ENCODE data around the gene MAST2.

Gene MAST2

GRCh38 chr1:46021046-46021996 is 217.9 kb downstream of the MAST2 start:
- in situ Hi-C loops (cut with MboI; ENCODE audit: low sequenced_read_pairs, unreplicated experiment): no loop called here
- no peak for TF ChIP-seq CTCF (IDR thresholded peaks at IDR 0.05; ENCODE audit: borderline replicate concordance, control extremely low read depth, extremely low read depth, insufficient read depth, missing control alignments)
- DNase-seq (ENCODE audit: low spot score): no peak

GRCh38 chr1:46026531-46026930 is 223.1 kb downstream of the MAST2 start:
- DNase-seq (ENCODE audit: low spot score): no peak
- in situ Hi-C loops (cut with MboI; ENCODE audit: low sequenced_read_pairs, unreplicated experiment): no loop called here
- no peak for TF ChIP-seq CTCF (IDR thresholded peaks at IDR 0.05; ENCODE audit: borderline replicate concordance, control extremely low read depth, extremely low read depth, insufficient read depth, missing control alignments)

GRCh38 chr1:46027788-46028573 is 224.6 kb downstream of the MAST2 start:
- TF ChIP-seq CTCF (IDR thresholded peaks at IDR 0.05; ENCODE audit: borderline replicate concordance, control extremely low read depth, extremely low read depth, insufficient read depth, missing control alignments): no peak

GRCh38 chr1:46030074-46030870 is 226.9 kb downstream of the MAST2 start:
- no peak for DNase-seq (ENCODE audit: low spot score)
- in situ Hi-C loops (cut with MboI; ENCODE audit: low sequenced_read_pairs, unreplicated experiment): no loop called here
- no peak for TF ChIP-seq CTCF (IDR thresholded peaks at IDR 0.05; ENCODE audit: borderline replicate concordance, control extremely low read depth, extremely low read depth, insufficient read depth, missing control alignments)

More at GRCh38 chr1:46027788-46028573, 224.6 kb downstream of the MAST2 start:
- in situ Hi-C loops (cut with MboI; ENCODE audit: low sequenced_read_pairs, unreplicated experiment): no loop called here
- DNase-seq (ENCODE audit: low spot score): no peak

GRCh38 chr1:46030876-46031660 is 227.7 kb downstream of the MAST2 start:
- no peak for TF ChIP-seq CTCF (IDR thresholded peaks at IDR 0.05; ENCODE audit: borderline replicate concordance, control extremely low read depth, extremely low read depth, insufficient read depth, missing control alignments)
- in situ Hi-C loops (cut with MboI; ENCODE audit: low sequenced_read_pairs, unreplicated experiment): no loop called here
- DNase-seq (ENCODE audit: low spot score): peak; percentile 25
